EH (cell line): ENCODE results near the gene OR4N5.
"Not testable (repeated sequence)": the region's sequence is repeated elsewhere in the genome, so short reads cannot be mapped to it uniquely, and the experiment has no call there.

Source experiments
- DNase-seq: peaks from one replicate; pipeline ENCODE4 v3.0.0-alpha.2; 2015; ENCODE audit warnings: low read depth

Gene OR4N5, protein sequence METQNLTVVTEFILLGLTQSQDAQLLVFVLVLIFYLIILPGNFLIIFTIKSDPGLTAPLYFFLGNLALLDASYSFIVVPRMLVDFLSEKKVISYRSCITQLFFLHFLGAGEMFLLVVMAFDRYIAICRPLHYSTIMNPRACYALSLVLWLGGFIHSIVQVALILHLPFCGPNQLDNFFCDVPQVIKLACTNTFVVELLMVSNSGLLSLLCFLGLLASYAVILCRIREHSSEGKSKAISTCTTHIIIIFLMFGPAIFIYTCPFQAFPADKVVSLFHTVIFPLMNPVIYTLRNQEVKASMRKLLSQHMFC

DNA sequence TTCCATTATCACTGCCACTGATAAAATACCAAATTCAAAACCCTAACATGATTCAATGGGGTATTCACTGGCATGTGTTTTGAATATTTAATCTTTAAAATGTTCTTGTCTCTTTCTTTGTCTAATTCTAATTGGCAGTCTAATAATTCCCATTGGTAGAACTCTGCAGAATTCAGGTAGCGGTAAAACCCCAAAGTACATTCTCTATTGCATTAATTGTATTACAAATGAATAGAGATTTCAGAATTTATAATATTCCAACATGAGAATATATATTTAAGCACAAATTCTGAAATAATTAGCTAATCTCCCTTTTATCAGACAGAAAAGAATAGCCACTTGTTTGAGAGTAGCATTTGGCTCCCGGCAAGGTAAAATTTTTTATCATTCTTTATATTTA, at the start of gene OR4N5:
TSS of gene OR4N5 (plus strand) at position 301 of the 400 bp plus-strand sequence. CDS start 4,916 bp downstream, outside the sequence.
- no peak for DNase-seq

DNA sequence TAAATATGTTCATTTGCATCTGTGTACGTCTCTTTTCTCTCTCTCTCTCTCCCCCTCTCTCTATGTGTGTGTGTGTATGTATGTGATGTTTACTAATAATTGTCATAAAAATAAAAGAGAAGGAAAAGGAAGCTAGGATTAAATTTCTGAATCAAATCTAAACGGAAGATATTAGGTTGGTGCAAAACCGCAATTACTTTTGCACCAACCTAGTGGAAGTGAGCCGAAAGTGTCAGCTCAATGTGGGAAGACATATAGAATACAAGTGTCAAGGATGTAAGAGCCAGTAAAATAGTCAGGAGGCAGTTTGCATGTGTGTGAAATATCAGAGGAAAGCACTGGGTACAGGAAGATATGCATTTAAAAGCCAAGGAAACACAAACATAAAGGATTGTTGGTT, 46.6 kb upstream of the OR4N5 start:
- DNase-seq, result no peak

DNA sequence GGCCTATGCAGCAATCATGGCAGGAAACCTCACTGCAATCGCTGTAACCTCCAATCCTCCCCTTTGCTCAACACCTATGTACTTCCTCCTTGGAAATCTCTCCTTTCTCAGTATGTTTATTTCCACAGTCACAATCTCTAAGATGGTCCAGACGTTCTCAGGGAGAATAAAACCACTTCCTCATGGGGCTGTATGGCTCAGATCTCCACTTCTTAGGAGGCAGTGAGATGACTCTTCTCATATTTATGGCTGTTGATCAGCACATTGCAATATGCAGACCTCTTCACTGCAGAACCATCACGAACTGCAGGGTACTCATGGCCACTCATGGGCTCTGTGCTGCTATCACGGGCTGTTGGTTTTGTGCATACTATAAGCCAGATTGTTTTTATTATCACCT, 45.2 kb upstream of the OR4N5 start:
- DNase-seq, result no peak

DNA sequence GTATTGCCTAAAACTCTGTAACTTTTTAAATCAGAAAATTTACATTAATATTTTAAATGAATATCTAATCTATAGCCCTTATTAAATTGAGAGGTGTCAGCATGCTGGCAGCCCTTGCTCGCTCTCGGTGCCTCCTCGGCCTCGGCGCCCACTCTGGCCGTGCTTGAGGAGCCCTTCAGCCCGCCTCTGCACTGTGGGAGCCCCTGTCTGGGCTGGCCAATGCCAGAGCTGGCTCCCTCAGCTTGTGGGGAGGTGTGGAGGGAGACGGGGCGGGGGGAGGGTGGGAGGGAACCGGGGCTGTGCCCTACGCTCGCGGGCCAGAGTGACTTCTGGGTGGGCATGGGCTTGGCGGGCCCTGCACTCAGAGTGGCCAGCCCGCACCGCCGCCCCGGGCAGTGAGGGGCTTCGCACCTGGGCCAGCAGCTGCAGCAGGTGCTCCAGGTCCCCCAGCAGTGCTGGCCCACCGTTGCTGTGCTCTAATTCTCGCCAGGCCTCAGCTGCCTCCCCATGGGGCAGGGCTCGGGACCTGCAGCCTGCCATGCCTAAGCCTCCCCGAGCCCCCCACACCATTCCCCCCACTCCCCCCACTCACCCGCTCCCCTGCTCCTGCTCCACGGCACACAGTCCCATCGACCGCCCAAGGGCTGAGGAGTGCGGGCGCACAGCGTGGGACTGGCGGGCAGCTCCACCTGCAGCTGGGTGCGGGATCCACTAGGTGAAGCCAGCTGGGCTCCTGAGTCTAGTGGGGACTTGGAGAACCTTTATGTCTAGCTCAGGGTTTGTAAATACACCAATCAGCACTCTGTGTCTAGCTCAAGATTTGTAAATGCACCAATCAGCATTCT, 39.5 kb upstream of the OR4N5 start:
- DNase-seq, result not testable (repeated sequence)

DNA sequence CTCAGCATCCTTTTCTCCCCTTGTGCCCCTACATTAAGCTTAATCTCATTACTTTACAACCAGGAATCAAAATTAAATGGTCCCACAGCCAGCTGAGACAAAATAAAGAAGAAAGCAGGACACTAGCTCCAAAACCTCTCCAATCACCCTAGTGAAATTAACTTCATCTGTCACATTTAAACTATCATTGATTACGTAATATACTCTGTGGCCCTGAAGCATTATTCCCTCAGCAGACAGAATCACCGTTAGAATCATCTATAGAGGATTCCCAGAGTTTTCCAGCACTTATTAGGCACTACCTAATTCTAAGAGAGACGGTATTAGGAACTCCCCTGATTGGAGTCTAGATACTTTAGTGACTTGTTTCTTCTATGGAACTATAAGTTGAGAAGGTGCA, 28.2 kb upstream of the OR4N5 start, which contains the start of gene OR4K17:
TSS of gene OR4K17 (plus strand) at position 302 of the 400 bp plus-strand sequence. CDS start 6,761 bp downstream, outside the sequence.
- DNase-seq, result no peak

DNA sequence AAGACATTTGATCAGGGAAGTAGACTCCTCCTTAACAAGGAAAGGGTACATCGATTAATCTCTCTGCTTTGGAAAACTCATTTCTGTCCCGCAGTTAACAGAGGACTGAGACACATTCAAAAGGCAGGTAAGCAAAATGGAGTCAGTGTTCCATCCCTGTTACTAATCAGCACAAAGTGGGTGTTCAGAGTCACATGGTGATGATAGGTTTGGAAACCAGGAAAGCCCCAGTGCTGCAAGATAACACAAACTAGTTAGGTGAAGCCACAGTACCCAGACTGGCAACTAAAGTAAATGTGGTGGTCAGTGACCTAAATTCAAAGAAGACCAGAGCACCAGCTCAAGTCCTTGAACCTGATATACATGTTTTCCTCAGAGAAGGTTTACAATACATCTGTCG, 26.3 kb upstream of the OR4N5 start:
- DNase-seq, result no peak

DNA sequence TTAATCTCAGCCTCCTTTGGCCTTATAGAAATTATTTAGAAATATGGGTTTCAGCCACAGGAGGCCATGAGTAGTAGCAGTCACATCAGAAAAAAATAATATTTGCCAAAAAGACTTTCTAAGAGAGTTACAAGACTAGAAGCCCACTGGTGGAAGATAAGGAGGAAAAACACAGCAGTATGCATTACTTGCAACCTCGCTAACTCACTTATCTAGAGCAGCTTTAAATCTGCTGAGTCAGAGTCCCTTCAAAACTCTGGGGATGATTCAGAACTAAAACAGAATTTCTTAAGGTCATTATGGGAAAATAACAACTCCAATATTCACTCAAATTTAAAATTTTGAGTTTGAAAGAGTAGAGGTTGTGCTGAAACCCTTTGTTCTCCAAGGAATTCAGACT, 21.9 kb upstream of the OR4N5 start:
- no peak for DNase-seq

DNA sequence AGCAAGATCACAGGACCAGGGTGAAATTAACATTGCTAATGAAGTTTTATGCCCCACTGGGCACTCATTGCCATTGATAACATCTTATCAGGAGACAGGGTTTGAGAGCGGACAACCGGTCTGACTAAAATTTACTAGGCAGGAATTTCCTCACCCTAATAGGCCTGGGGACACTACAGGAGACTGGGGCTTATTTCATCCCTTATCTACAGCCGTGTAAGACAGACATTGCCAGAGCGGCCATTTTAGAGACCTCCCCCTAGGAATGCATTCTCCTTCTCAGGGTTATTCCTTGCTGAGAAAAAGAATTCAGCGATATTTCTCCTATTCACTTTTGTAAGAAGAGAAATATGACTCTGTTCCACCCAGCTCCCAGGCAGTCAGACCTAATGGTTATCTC, 19.8 kb upstream of the OR4N5 start:
- no peak for DNase-seq

DNA sequence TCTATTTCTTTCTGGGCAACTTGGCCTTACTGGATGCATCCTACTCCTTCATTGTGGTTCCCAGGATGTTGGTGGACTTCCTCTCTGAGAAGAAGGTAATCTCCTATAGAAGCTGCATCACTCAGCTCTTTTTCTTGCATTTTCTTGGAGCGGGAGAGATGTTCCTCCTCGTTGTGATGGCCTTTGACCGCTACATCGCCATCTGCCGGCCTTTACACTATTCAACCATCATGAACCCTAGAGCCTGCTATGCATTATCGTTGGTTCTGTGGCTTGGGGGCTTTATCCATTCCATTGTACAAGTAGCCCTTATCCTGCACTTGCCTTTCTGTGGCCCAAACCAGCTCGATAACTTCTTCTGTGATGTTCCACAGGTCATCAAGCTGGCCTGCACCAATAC, 5.3 kb downstream of the OR4N5 start:
- DNase-seq, result no peak

DNA sequence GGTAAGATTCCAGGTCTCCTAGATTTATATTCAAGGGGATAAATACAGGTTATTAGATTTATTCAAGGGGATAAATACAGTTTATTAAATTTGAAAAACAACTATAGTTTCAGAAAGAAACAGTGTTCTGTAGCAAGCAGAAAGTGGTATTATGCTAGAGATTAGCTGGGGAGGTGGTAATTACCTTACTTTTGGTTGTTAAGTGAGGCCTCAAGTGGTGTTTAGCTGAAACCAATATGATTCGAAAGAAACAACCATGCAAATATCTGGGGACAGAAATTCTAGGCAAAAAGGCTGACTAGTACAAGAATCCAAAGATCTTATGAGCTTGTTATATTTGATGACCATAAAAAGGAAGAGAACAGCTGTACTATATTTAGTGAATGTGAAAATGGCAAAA, 6.2 kb downstream of the OR4N5 start:
- no peak for DNase-seq

DNA sequence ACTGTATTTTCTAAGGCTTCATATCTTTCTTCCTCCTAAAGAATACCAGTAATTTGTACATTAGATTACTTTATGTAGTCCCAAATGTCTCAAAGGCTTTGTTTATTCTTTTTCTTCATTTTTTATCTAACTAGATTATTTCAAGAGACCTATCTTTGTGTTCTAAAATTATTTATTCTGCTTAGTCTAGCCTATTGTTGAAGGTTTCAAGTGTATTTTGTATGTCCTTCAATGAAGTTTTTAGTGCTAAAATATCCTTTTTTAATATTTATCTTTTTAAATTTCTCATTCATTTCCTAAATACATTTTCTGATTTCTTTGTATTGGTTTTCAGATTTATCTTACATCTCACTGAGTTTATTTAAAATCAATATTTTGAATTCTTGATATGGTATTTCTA, 25.8 kb downstream of the OR4N5 start:
- DNase-seq, result no peak

DNA sequence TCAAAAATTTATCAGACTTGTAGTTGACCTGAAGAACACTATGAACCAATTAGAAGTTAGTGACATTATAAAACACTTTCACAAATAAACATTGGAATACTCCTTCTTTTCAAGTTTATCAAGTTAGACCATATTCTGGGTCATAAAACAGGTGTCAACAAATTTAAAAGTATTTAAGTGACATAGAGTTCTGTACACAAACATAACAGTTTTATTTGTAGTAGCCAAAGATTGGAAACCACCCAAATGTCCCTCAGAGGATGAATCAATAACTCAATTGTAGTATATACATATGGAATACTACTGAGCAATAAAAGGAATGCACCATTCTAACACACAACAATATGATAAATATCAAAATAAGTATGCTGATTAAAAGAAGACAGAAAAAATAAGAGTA, 28.5 kb downstream of the OR4N5 start:
- DNase-seq, result no peak

DNA sequence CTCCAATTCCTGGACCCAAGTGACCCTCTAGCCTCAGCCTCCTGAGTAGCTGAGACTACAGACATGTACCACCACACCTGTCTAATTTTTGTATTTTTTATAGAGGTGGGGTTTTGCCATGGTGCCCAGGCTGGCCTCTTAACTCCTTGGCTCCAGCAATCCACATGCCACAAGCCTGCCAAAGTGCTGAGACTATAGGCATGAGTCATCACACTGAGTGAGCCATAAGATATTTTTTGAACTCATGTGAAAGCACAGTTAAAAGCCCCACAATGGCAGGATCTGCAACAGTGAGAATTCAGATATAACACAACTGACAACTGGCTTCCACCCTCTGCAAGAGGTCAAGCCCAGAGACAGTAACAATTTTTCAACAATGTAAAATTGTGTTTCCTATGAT, 31.2 kb downstream of the OR4N5 start:
- peak; percentile 35 for DNase-seq

DNA sequence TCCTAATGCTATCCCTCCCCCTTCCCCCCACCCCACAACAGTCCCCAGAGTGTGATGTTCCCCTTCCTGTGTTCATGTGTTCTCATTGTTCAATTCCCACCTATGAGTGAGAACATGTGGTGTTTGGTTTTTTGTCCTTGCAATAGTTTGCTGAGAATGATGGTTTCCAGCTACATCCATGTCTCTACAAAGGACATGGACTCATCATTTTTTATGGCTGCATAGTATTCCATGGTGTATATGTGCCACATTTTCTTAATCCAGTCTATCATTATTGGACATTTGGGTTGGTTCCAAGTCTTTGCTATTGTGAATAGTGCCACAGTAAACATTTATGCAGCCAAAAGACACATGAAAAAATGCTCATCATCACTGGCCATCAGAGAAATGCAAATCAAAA, 35.6 kb downstream of the OR4N5 start:
- not testable (repeated sequence) for DNase-seq

DNA sequence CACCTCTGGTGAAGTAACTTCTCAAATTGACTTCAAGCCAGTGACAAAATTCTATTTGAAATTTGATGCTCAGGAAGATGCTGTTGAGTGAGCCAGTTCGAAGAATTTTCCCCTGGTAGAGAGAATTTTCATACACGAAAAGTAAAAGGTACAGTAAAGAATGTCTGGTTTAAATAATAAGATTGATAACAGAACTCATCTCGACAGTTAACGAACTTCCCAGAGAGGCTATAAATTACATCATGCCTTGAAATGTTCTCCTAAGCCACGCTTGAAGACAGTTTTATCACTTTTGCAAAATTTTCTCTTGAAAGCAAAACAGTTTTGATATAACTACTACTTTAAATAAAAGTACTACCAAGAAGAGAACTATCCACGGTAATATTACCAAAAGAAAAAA, 37.7 kb downstream of the OR4N5 start:
- no peak for DNase-seq

DNA sequence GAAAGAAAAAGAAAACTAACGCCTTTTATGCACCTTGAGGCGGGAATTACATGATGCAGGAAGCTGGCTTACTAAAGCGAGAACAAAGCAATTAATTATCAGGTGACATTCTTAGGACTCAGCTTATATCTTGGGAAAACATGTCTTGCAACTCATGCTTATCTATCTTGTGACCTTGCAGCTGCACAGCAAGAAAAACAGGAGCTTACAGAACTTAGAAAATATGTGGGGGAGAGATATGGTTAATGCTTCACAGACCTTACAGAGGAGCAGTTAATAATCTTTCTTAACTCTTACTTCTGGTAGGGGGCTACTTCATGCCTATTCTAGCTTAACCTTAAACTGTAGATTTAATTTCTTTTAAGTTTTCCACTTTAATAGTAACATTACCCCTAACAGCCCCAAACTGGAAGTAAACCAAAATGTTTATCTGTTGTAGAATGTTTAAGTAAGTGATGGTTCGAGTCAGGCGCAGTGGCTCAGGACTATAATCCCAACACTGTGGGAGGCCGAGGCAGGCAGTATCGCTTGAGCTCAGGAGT, 38.9 kb downstream of the OR4N5 start:
- DNase-seq, result no peak

DNA sequence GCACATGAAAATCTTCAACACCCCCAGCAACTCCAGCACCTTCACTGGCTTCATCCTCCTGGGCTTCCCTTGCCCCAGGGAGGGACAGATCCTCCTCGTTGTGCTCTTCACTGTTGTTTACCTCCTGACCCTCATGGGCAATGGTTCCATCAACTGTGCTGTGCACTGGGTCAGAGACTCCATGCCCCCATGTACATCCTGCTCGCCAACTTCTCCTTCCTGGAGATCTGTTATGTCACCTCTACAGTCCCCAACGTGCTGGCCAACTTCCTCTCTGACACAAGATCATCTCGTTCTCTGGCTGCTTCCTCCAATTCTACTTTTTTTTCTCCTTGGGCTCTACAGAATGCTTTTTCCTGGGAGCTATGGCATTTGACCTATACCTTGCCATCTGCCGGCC, 40.6 kb downstream of the OR4N5 start:
- no peak for DNase-seq

DNA sequence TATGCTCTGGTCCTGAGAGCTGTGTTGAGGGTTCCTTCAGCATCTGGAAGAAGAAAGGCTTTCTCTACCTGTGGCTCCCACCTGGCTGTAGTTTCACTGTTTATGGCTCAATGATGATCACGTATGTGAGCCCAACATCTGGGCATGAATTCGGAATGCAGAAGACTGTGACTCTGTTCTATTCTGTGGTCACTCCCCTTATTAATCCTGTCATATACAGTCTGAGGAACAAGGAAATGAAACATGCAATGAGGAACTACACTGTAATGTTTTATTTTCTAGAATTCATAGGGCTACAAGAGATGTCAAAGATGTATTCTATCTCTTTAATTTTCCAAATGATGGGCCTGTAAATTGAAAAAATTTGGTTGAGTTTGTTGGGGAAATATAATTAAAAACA, 41.3 kb downstream of the OR4N5 start:
- no peak for DNase-seq

DNA sequence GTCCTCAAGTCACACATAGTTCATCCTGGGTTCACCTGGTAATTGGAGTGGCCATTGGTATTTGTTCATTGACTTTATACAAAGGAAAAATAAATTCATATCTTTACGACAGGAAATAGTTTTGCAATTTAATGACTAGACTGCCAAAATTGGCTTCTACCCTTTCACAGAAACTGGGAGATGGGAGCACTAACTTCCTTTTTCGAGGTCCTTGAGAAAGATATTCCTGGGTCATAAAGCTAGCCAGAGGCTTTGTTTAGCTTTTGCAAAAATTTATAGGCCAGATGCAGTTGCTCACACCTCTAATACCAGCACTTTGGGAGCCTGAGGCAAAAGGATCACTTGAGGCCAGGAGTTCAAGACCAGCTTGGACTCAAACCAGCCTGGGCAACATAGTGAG, 41.9 kb downstream of the OR4N5 start:
- DNase-seq, result no peak

DNA sequence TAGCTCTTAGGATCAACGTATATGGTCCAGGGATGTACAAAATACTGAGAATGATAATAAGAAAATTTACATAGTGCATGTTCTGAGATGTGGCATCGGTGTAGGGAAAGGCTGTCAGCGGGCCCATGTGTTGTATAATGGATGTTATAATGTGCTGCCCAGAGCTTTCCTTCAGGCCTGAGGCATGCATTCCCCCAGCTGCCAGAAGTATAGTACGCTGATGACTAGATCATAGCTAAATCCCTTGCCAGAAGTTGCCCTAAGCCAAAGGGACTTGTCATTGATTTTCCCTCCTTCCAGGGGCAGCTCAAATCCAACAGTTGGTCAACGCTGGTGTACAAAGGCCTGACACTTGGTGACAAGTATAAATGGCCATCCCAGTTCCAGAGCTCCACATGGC, 45.6 kb downstream of the OR4N5 start:
- DNase-seq, result no peak

DNA sequence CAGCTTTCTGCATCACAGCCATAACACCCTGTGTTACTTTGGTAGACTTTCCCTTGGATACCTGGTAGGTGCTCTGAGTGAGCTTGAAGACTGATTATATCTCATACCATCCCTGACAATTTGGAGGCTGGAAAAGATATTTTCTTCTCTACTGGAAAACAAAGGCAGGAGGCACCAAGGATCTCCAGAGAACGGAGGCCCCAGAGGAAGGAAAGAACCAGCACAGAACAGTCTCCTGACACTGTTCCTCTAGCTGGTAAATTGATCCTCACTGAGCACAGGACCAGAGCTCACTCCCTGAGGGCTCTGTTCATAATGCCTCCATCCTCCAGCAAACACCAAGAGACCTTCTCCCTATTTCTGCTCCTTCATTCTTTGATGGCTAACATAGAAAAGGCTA, 52.0 kb downstream of the OR4N5 start, which contains the start of gene OR11G2:
TSS of gene OR11G2 (plus strand) at position 301 of the 400 bp plus-strand sequence. CDS start 6,542 bp downstream, outside the sequence.
- DNase-seq, result no peak

DNA sequence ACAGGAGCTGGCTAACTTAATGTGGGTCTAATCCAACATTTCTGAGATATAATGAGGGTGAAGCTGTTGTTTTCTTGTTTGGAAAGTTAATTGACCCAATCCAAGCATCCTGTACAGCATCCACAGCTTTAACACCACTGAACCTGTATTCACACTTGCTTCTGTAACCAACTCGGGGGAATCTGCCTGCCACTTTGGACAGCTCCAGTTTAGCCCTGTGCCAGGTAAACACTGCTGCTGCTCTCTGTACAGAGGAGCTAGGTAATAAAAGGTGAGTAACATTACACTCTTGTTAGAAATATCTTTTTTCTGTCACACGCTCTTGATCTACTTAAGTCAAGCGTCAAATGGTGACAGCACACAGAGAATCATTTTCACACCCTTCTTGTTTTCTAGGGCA, 52.8 kb downstream of the OR4N5 start:
- DNase-seq, result no peak

DNA sequence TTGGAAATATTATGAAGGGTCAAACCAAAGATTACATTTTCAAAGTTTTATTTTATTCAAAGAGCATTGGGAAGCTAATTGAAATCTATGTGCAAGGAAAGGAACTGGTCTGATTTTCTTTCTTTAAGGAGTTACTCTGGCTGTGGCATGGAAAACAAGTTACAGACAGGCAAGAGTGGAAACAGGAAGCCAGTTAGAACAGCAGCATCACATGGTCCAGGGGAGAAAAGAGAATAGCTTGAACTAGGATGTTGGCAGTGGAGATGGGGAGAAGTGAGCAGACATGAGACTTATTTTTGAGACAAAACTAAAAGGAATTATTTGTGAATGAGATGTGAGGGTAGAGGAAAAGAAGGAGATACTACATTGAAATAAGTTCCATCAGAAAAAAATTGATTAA, 55.5 kb downstream of the OR4N5 start:
- no peak for DNase-seq
